Epithelial cell of proximal tubule (primary cell): Measurements from ENCODE around the gene SEPTIN10. TPM values are rescaled to one million over a fixed set of nuclear protein-coding genes. Genes with fewer than 3 reads are reported as not detected.
"Not testable (repeated sequence)": the region's sequence is repeated elsewhere in the genome, so short reads cannot be mapped to it uniquely, and the experiment has no call there.

Experiments used
- DNase-seq: peaks from one replicate; pipeline ENCODE4 v3.0.0-alpha.2; 2011; ENCODE audit warnings: low read depth
- H3K4me3 ChIP-seq: 2 replicates; pipeline ENCODE4 v1.5.1; 2011; ENCODE audit warnings: low read depth, mild to moderate bottlenecking, low read length
- total RNA-seq: library from RNA; depleted of rRNA; stranded (reverse); fragments of >200 nt; gene quantifications from 2 replicates; pipeline ENCODE4 v1.2.3, GENCODE V29; 2015
- TF ChIP-seq, protein P1 (sequence below): conservative IDR thresholded peaks from 2 replicates; pipeline ENCODE4 v1.5.1; 2012; ENCODE audit warnings: low read depth, mild to moderate bottlenecking, low read length

The SEPTIN10 gene
- total RNA-seq, 1 donor from 2014 or later: 80.6 TPM

- no peak for DNase-seq
- H3K4me3 ChIP-seq: no peak overlapping the region
- TF ChIP-seq, protein P1, sequence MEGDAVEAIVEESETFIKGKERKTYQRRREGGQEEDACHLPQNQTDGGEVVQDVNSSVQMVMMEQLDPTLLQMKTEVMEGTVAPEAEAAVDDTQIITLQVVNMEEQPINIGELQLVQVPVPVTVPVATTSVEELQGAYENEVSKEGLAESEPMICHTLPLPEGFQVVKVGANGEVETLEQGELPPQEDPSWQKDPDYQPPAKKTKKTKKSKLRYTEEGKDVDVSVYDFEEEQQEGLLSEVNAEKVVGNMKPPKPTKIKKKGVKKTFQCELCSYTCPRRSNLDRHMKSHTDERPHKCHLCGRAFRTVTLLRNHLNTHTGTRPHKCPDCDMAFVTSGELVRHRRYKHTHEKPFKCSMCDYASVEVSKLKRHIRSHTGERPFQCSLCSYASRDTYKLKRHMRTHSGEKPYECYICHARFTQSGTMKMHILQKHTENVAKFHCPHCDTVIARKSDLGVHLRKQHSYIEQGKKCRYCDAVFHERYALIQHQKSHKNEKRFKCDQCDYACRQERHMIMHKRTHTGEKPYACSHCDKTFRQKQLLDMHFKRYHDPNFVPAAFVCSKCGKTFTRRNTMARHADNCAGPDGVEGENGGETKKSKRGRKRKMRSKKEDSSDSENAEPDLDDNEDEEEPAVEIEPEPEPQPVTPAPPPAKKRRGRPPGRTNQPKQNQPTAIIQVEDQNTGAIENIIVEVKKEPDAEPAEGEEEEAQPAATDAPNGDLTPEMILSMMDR: no peak
Measured at GRCh38 chr2:109631741-109632140, 18.0 kb upstream of the SEPTIN10 start.

DNA sequence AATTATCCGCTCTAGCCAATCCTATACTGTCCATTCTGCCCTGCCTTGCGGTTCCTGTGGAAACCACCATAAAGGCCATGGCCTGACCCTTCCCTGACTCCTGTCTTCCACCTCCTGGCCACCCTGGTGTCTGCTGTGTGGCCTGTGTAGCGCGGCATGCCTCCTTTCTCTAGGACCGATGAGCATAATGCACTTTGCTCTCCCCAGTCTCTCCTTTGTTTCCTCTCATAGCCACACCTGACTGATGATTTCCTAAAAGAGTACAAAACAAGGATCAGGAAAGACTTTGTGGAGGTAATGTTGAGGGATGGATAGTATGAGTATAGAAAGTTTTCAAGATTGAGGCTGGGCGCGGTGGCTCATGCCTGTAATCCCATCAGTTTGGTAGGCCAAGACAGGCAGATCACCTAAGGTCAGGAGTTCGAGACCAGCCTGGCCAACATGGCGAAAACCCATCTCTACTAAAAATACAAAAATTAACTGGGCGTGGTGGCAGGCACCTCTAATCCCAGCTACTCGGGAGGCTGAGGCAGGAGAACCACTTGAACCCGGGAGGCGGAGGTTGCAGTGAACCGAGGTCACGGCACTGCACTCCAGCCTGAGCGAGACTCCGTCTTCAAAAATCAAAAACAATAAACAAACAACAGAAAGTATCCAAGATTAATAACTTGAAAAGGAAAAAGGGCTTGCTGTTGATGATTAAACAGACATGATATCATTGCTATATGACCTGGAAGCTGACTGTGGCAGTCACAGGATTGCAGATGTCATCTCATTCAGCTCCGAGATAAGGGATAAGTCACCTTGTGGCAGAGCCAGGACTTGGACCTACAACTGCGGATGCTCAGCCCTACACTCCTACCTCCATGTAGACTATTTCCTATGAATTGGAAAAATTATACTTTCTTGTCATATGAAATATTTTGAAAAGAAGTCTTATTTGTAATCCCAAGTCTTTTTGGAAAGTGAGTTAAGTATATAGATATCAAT, 17.0 kb upstream of the SEPTIN10 start:
- TF ChIP-seq, protein P1: no peak
- H3K4me3 ChIP-seq: no peak overlapping the region
- no peak for DNase-seq

GRCh38 chr2:109629867-109630266, 16.1 kb upstream of the SEPTIN10 start:
- DNase-seq: no peak
- no peak overlapping the region for H3K4me3 ChIP-seq
- TF ChIP-seq, protein P1: no peak

GRCh38 chr2:109628321-109628720, 14.6 kb upstream of the SEPTIN10 start:
- H3K4me3 ChIP-seq, DNase-seq: not testable (repeated sequence)

- TF ChIP-seq, protein P1: no peak
Measured at GRCh38 chr2:109624339-109624738, 10.6 kb upstream of the SEPTIN10 start.

GRCh38 chr2:109623923-109624322, 10.2 kb upstream of the SEPTIN10 start:
- no peak for DNase-seq
- H3K4me3 ChIP-seq: no peak overlapping the region
- TF ChIP-seq, protein P1: no peak

More at GRCh38 chr2:109624339-109624738, 10.6 kb upstream of the SEPTIN10 start:
- H3K4me3 ChIP-seq: no peak overlapping the region
- no peak for DNase-seq

DNA sequence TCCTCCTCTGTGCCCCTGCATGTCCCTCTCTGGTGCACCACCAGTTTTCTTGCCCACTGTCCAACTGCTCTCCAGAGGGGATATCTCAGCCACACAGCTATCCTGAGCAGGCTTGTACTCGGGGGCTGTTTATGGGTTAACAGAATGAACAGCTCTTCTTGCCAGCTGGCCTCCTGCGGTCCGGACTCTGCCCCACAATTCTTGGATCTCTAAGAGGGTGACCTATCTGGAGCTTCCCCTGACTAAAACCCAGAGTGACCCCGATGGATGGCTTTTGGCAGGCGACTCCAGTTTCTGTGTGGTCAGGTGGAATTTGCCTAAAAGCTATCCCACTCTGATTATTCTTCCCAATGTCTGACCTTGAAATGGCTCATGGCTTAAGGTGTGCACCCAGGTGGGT, 9.5 kb upstream of the SEPTIN10 start:
- no peak for DNase-seq
- TF ChIP-seq, protein P1: no peak
- no peak overlapping the region for H3K4me3 ChIP-seq
